Tracheal epithelial cell (primary cell): ENCODE results near the gene GRP. TPM values are rescaled to one million over a fixed set of nuclear protein-coding genes. Genes with fewer than 3 reads are reported as not detected.

ENCODE experiments used
- total RNA-seq: library from RNA; depleted of rRNA; stranded (reverse); fragments of >200 nt; gene quantifications from 2 replicates; pipeline ENCODE4 v1.2.1, GENCODE V29; 2014

Gene GRP
- total RNA-seq = not detected in 2 replicates

GRCh38 chr18:59219672-59220163, at the start of gene GRP:
GRP (plus strand) TSS chr18:59220158; CDS start chr18:59220266, 108 bp downstream.

GRCh38 chr18:59272891-59273758, 53.2 kb downstream of the GRP start, which contains the start of gene RAX:
RAX (minus strand) TSS chr18:59273454; CDS start chr18:59273206, 248 bp downstream.

Other genes starting within 250 kb of the GRP start
- gene SEC11C, start 80.3 kb upstream of the GRP start, total RNA-seq = 24.3 and 30.1 TPM in 2 replicates
- gene RAX, start 53.3 kb downstream of the GRP start, total RNA-seq = not detected in 2 replicates
- 0.24 TPM in 1 of 2 replicates, not detected in the other for gene CPLX4, start 98.5 kb downstream of the GRP start, total RNA-seq
- 137 and 160 TPM in 2 replicates for gene LMAN1, start 139.1 kb downstream of the GRP start, total RNA-seq